Right atrium auricular region (tissue), 2 donors: ENCODE measurements around the gene WFDC10B. TPM values are rescaled to one million over a fixed set of nuclear protein-coding genes. Genes with fewer than 3 reads are reported as not detected.
"Not testable (repeated sequence)": the region's sequence is repeated elsewhere in the genome, so short reads cannot be mapped to it uniquely, and the experiment has no call there.

Experiments used
- DNase-seq: peaks from one replicate; pipeline ENCODE4 v3.0.0-alpha.2; 2019; ENCODE audit warnings: low spot score
- H3K27ac ChIP-seq, 2 donors: fragments of 200-600 bp; sonication (generic); 1 replicate in 1 of 2; 2 replicates in 1 of 2; pipeline ENCODE4 v1.5.1; 2016 to 2019
- H3K27me3 ChIP-seq, 2 donors: fragments of 200-600 bp; sonication (generic); one replicate each; pipeline versions ENCODE4 v1.5.1 to v1.6.0; 2017 to 2019
- H3K36me3 ChIP-seq: fragments of 200-600 bp; sonication (generic); one replicate; pipeline ENCODE4 v1.5.1; 2016
- H3K4me1 ChIP-seq, 2 donors: fragments of 200-600 bp; sonication (generic); one replicate each; pipeline versions ENCODE4 v1.5.1 to v1.6.0; 2017 to 2019
- H3K4me3 ChIP-seq, 2 donors: fragments of 200-600 bp; sonication (generic); 1 replicate in 1 of 2; 2 replicates in 1 of 2; pipeline ENCODE4 v1.5.1; 2017 to 2019; ENCODE audit warnings: mild to moderate bottlenecking in 1 of 2, moderate library complexity in 1 of 2
- H3K9me3 ChIP-seq, 2 donors: fragments of 200-600 bp; sonication (generic); one replicate each; pipeline ENCODE4 v1.5.1; 2019
- CTCF ChIP-seq, 2 donors: fragments of 200-600 bp; sonication (generic); IDR thresholded peaks; one replicate each; pipeline ENCODE4 v1.5.1; 2019; ENCODE audit warnings: antibody characterized with exemption in 2 of 2
- total RNA-seq, 2 donors: library from RNA; depleted of rRNA; stranded (reverse); fragments of >200 nt; gene quantifications; one replicate each; pipeline ENCODE4 v1.1.0, GENCODE V29; 2016

The WFDC10B gene
- total RNA-seq, 2 donors from 2014 or later, result not detected

DNA sequence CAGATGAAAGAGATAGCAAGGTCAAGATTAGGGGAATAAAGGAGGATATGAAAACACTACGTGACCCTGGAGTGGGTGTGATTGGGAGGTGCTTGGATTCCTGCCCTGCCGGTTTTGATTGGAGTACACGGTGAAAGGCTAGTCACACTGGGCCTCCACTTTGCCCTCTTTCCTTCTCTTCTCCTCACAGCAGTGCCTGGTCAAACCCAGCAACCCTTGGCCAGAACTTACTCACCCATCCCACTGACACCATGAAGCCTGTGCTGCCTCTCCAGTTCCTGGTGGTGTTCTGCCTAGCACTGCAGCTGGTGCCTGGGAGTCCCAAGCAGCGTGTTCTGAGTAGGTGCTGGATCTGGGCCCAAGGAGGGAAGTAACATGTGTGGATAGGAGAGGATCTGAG is 2.9 kb downstream of the WFDC10B start, which contains the start of gene WFDC13:
WFDC13 (plus strand) TSS at position 166 of the 400 bp plus-strand sequence; CDS start at position 252, 86 bp downstream.
- no peak within 1 kb of the TSS for H3K27ac ChIP-seq
- no peaks in the 10 kb centered on the region for H3K9me3 ChIP-seq
- no peaks in the 10 kb centered on the region for H3K36me3 ChIP-seq
- DNase-seq, result no peak
- no peak within 1 kb of the TSS for H3K4me3 ChIP-seq
- H3K4me1 ChIP-seq, result no peaks in the 10 kb centered on the region
- no peaks in the 10 kb centered on the region for H3K27me3 ChIP-seq
- no peak for TF ChIP-seq CTCF (IDR thresholded peaks at IDR 0.05)

DNA sequence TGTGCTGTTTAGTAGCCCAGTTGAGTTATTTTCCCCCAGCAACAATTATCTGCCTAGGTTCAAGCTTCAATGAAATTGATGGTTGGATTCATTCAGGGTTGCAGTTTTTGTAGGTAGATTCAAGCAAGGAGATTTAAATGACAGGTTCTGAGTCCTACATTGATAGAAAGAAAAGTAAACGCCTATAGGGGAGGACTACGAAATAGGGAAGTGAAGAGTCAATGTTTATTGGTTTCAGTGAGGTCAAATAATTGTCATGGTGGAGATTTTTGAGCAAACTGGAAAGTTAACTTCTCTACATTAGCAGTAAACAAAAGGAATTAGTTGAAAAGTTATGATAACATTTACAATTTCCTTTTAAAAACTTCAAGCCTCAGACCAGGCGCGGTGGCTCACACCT is 3.7 kb downstream of the WFDC10B start:
- Histone ChIP-seq H3K4me3 (no peak overlapping the region), H3K36me3 (no peaks in the 10 kb centered on the region), H3K27me3 (no peaks in the 10 kb centered on the region), H3K9me3 (no peaks in the 10 kb centered on the region), H3K27ac (no peak overlapping the region), H3K4me1 (no peaks in the 10 kb centered on the region)
- TF ChIP-seq CTCF (IDR thresholded peaks at IDR 0.05), result no peak
- DNase-seq, result no peak

GRCh38 chr20:45695496-45695895 is 9.3 kb downstream of the WFDC10B start:
- Histone ChIP-seq H3K36me3 (no peaks in the 10 kb centered on the region), H3K9me3 (no peaks in the 10 kb centered on the region), H3K27ac (no peak overlapping the region), H3K4me1 (no peaks in the 10 kb centered on the region), H3K27me3 (no peaks in the 10 kb centered on the region), H3K4me3 (no peak overlapping the region)
- no peak for DNase-seq
- no peak for TF ChIP-seq CTCF (IDR thresholded peaks at IDR 0.05)

DNA sequence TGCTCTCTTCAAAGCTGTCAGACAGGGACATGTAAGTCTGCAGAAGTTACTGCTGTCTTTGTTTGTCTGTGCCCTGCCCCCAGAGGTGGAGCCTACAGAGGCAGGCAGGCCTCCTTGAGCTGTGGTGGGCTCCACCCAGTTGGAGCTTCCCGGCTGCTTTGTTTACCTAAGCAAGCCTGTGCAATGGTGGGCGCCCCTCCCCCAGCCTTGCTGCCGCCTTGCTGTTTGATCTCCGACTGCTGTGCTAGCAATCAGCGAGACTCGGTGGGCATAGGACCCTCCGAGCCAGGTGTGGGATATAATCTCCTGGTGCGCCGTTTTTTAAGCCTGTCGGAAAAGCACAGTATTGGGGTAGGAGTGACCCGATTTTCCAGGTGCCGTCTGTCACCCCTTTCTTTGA is 11.5 kb downstream of the WFDC10B start:
- H3K27ac ChIP-seq, H3K9me3 ChIP-seq, H3K4me1 ChIP-seq, DNase-seq, H3K27me3 ChIP-seq, H3K36me3 ChIP-seq, H3K4me3 ChIP-seq: not testable (repeated sequence)

GRCh38 chr20:45685896-45686295 is 18.9 kb downstream of the WFDC10B start:
- no peaks in the 10 kb centered on the region for H3K4me1 ChIP-seq

GRCh38 chr20:45679650-45680049 is 25.2 kb downstream of the WFDC10B start:
- no peak for TF ChIP-seq CTCF (IDR thresholded peaks at IDR 0.05)
- H3K9me3 ChIP-seq, result peaks cover 9 to 37% of the 10 kb centered on the region in 2 donors

More at GRCh38 chr20:45685896-45686295, 18.9 kb downstream of the WFDC10B start:
- peaks cover 0 to under 1% of the 10 kb centered on the region in 2 donors for H3K9me3 ChIP-seq
- H3K27me3 ChIP-seq, result no peaks in the 10 kb centered on the region
- H3K36me3 ChIP-seq, result no peaks in the 10 kb centered on the region
- DNase-seq, result no peak
- no peak for TF ChIP-seq CTCF (IDR thresholded peaks at IDR 0.05)
- H3K4me3 ChIP-seq, result no peak overlapping the region
- H3K27ac ChIP-seq, result no peak overlapping the region

More at GRCh38 chr20:45679650-45680049, 25.2 kb downstream of the WFDC10B start:
- Histone ChIP-seq H3K4me1 (no peaks in the 10 kb centered on the region), H3K4me3 (no peak overlapping the region), H3K27ac (no peak overlapping the region), H3K27me3 (no peaks in the 10 kb centered on the region), H3K36me3 (no peaks in the 10 kb centered on the region)
- no peak for DNase-seq
